Stromal cell of bone marrow (primary cell): ENCODE data around the gene RPL35.
A peak's percentile ranks its signal among the peaks of the same experiment; 100 is the strongest.

Experiments
- DNase-seq: peaks from one replicate; pipeline ENCODE4 v3.0.0-alpha.2; 2012; ENCODE audit warnings: low read depth

Gene RPL35

DNA sequence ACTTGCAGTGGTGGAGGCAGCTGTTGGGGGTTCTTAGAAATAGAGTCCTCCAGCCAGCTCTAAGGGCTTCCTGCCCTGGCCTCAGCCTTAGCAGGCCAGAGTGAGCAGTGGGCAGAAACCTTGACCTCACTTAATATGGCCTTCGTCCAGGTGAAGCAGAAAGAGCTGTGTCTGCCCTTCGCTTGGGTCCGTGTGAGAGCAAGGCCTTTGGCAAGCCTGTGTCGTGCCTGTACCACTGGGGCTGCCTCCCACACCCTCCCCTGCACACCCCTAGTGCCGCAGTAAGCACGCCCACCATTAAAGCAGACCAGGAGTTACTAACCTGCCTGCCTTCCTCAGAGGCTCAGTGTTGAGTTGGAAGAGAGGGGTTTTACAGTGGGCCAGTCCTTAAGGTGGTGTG lies 13.7 kb upstream of the RPL35 start:
- no peak for DNase-seq

DNA sequence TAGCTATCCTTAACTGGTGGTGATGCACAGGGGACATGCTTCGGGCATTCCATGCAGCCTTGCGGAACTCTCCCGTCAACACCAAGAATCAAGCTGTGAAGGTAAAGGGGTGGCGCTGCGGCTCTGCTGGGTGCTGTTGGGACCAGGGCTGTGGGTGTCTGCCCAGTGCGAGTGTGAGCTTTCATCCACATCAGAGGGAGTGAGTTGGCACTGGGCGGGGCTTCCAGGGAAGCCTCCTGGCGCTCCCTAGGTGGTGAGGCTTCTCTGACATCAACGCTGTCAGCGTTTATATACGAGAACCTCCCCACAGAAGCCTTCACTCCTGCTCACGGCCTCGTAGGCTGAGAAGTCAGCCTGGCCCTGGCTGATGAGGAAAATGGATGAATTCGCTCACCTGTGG lies 11.9 kb upstream of the RPL35 start:
- DNase-seq: no peak

GRCh38 chr9:124871156-124871561 lies 9.4 kb upstream of the RPL35 start:
- DNase-seq: no peak

- no peak for DNase-seq
Measured at GRCh38 chr9:124870723-124871122, 9.0 kb upstream of the RPL35 start.

- DNase-seq: peak; percentile 18
Measured at GRCh38 chr9:124869986-124870560, 8.3 kb upstream of the RPL35 start.

DNA sequence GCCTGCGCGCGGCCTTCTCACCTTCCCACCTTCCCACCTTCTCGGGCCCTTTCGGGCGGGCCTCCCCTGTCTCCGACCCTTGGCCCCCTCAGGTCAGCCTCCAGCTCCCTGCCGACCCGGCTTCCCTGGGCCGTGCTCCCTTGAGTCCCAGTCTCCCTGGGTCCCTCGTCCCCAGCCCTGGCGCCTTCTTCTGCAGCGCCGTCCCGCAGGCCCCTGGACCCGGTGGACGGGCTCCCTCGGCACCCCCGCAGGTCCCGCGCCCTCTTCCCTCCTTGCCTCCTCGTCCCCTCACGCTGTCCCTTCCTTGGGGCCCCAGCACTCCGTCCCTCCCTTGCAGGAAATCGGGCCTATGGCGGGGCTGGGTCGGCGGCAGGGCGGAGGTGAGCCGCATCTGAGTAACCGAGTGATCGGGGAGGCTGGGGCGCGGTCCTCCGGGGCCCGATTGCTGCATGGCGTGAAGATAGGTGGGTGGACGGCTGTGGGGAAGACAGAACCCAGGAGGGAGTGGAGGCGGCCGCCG lies 7.8 kb upstream of the RPL35 start:
- DNase-seq: no peak

GRCh38 chr9:124868511-124869465 lies 7.0 kb upstream of the RPL35 start:
- DNase-seq: peak; percentile 65

DNA sequence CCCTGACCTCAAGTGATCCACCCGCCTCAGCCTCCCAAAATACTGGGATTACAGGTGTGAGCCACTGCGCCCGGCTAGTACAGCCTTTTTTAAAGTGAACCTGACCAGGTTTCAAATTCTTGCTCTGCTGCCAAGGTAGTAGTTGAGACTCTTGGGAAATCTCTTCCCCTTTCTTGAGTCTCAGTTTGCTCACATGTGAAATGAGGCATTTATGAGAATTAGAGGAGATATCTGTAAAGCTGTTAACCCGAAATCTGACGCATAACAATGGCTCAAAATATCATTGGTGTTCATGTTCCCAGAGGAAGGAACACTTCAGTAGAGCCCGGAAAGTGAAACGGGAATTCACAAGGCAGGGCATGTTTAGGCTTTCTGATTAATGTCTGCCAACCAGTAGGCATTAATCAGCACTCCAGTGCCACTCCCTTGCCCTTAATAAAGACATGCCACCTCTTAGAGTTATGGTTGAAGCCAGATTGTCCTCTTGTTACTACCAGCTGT lies 1.7 kb upstream of the RPL35 start:
- no peak for DNase-seq

- DNase-seq: no peak
Measured at GRCh38 chr9:124860582-124861341, 995 bp downstream of the RPL35 start.

GRCh38 chr9:124859803-124860581 lies 1.8 kb downstream of the RPL35 start:
- DNase-seq: no peak

DNA sequence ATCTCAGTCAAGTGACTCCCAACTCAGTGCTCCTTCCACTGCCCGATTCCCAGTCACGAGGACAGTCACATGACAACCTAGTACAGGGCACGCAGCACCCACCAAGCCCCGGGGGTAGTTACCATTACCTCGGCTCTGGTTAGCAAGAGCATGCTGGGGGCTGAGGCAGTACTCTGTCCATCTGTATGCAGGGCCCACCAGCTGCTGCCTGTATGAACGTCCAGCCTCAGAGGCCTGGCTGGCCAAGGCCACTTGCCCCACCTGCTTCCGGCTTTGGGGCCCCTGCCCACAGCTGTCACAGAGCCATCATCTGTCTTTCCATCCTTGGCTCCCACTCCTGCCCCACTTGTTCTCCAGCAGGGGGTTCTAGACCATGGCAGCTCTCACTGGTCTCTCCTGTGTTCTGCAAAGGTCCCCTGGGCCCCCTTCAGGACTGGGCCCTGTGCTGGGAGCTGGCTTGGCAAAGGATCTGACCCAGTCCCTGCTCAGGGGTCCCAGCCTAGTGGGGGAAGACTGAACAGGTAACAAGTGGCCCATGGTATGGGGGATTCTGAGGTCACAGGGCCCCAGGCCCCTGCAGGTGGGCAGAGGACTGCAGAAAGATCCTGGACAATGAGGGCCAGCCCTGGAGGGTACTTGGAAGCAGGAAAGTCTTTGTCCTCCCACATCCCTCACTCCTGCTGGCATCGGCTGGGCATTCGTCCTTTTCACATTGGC lies 3.3 kb downstream of the RPL35 start:
- no peak for DNase-seq

DNA sequence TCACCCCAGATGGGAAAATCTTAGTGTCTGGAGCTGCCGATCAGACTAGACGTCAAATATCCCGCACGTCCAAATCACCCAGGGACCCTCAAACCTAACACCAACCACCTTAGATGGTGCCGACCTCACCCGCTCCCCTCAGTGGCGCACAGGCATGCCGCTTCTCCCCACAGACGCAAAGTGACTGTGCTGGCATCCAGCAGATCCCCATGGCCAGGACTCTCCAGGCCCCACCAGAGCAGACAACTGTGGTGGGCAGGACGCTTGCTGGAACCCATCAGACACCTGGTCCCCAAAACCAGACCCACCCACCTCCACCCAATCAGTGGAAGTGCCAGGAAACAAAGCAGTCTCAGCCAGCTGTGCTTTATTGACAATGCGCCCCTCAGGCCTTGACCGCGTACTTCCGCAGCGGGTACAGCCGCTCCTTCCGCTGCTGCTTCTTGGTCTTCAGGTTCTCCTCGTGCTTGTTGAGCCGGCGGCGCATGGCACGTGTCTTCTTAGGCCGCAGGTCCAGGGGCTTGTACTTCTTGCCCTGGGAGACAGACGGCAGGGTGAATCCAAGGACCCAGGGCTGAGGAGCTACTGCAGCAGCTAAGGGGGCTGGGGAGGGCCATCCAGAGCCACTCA lies 4.1 kb downstream of the RPL35 start:
- no peak for DNase-seq

- no peak for DNase-seq
Measured at GRCh38 chr9:124855944-124856765, 5.6 kb downstream of the RPL35 start.

DNA sequence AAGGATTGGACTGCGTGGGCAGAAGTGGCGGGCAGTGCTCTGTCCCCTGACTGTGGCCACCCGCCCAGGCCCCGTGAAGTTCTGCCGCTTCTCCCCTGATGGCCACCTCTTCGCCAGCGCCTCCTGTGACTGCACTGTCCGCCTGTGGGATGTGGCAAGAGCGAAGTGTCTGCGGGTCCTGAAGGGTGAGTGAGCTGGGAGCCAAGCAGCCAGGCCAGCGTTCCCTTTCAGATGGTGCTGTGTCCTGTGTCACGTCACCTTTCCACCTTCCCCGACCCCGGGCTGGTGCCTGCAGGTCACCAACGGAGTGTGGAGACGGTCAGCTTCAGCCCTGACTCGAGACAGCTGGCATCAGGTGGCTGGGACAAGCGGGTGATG lies 6.2 kb downstream of the RPL35 start:
- no peak for DNase-seq

DNA sequence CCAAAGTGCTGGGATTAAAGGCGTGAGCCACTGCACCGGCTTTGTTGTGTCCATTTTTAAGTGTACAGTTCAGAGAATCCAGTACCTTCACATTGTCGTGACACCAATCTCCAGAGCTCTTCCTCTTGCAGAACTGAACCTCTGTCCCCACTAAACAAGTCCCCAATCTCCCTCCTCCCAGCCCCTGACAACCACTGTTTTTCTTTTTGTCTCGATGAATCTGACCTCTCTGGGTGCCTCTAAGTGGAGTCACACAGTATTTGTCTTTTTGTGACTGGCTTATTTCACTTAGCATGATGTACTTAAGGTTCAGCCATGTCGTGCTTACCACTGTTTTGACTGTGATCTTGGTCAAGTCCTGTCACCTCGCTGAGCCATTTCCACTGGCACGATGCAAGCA lies 6.9 kb downstream of the RPL35 start:
- no peak for DNase-seq

GRCh38 chr9:124854161-124854560 lies 7.6 kb downstream of the RPL35 start:
- DNase-seq: no peak

GRCh38 chr9:124853605-124854143 lies 8.1 kb downstream of the RPL35 start:
- DNase-seq: no peak

- DNase-seq: no peak
Measured at GRCh38 chr9:124852829-124853531, 8.8 kb downstream of the RPL35 start, which contains the start of gene WDR38. Gene WDR38, plus strand, starts transcription at chr9:124853460. Its CDS starts 72 bp downstream, at chr9:124853532.
